GM21717 (cell line): ENCODE measurements around the gene SYNE1.
"Not testable (repeated sequence)": the region's sequence is repeated elsewhere in the genome, so short reads cannot be mapped to it uniquely, and the experiment has no call there.

Experiments
- ATAC-seq: cut with Tn5 transposase; IDR thresholded peaks from one replicate; pipeline ENCODE4 v1.9.1; 2021; ENCODE audit warnings: mild to moderate bottlenecking, moderate library complexity; ENCODE audit not compliant: unreplicated experiment

SYNE1 gene

GRCh38 chr6:152637296-152638047, at the start of gene SYNE1:
Gene SYNE1 (minus strand): TSS chr6:152637362. CDS start chr6:152628331, 9,031 bp downstream.
- ATAC-seq, result no peak

GRCh38 chr6:152685819-152686218, 48.7 kb upstream of the SYNE1 start:
- ATAC-seq, result no peak

- ATAC-seq, result not testable (repeated sequence)
Measured at GRCh38 chr6:152682935-152683334, 45.8 kb upstream of the SYNE1 start.

- ATAC-seq, result no peak
Measured at GRCh38 chr6:152682141-152682540, 45.0 kb upstream of the SYNE1 start.

- ATAC-seq, result no peak
Measured at GRCh38 chr6:152680879-152681517, 43.8 kb upstream of the SYNE1 start.

GRCh38 chr6:152680151-152680550, 43.0 kb upstream of the SYNE1 start:
- ATAC-seq, result no peak

- ATAC-seq, result no peak
Measured at GRCh38 chr6:152673236-152673635, 36.1 kb upstream of the SYNE1 start.

GRCh38 chr6:152671171-152671570, 34.0 kb upstream of the SYNE1 start:
- ATAC-seq, result no peak

- no peak for ATAC-seq
Measured at GRCh38 chr6:152669895-152670294, 32.7 kb upstream of the SYNE1 start.

GRCh38 chr6:152661776-152662175, 24.6 kb upstream of the SYNE1 start:
- no peak for ATAC-seq

- no peak for ATAC-seq
Measured at GRCh38 chr6:152651986-152652385, 14.8 kb upstream of the SYNE1 start.

- no peak for ATAC-seq
Measured at GRCh38 chr6:152648105-152648504, 10.9 kb upstream of the SYNE1 start.

- not testable (repeated sequence) for ATAC-seq
Measured at GRCh38 chr6:152646732-152647131, 9.6 kb upstream of the SYNE1 start.

GRCh38 chr6:152642578-152643375, 5.6 kb upstream of the SYNE1 start:
- peak; percentile 89 for ATAC-seq

GRCh38 chr6:152636609-152637295, 410 bp downstream of the SYNE1 start:
- no peak for ATAC-seq

- ATAC-seq, result no peak
Measured at GRCh38 chr6:152636021-152636608, 1.0 kb downstream of the SYNE1 start.

GRCh38 chr6:152634773-152635172, 2.4 kb downstream of the SYNE1 start:
- peak; percentile 67 for ATAC-seq

GRCh38 chr6:152632121-152632782, 4.9 kb downstream of the SYNE1 start:
- no peak for ATAC-seq

GRCh38 chr6:152631376-152631775, 5.8 kb downstream of the SYNE1 start:
- ATAC-seq, result no peak

GRCh38 chr6:152630832-152631231, 6.3 kb downstream of the SYNE1 start:
- no peak for ATAC-seq
